Activated T-cell treated with anti-CD3 and anti-CD28 coated beads for 4 hours (primary cell): ENCODE measurements around the gene MAEA.
"Not testable (repeated sequence)": the region's sequence is repeated elsewhere in the genome, so short reads cannot be mapped to it uniquely, and the experiment has no call there.

Experiments used
- DNase-seq: peaks from one replicate; pipeline ENCODE4 v3.0.0-alpha.2; 2020

The MAEA gene

DNA sequence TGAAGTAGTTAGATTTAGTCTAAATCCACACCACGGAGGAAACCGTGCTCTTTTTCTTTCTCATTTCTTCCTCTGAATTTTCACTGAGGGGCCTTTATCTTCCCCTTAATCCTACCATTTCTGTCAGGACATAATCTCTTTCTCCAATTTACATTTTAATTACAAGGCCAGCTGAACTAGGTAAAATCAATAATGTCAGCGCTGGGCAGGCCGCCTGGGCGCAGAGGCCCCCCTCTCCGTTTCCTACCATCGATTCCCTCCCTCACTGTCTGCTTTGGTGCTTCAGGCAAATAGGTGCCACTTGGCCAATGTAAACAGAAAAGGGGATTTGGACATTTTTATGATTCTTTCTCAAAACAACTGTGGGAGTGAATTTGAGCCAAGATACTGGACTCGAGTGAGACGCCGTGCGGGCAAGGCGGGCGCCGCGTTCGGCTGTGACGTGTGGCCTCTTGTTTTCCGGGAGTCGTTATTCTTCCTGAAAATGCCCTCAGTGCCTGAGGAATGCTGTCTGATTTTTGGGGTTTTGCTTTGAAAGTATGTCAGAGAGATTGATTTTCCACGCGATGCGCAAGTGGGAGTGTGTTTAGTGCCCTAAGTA lies 79.9 kb downstream of the MAEA start:
- no peak for DNase-seq

DNA sequence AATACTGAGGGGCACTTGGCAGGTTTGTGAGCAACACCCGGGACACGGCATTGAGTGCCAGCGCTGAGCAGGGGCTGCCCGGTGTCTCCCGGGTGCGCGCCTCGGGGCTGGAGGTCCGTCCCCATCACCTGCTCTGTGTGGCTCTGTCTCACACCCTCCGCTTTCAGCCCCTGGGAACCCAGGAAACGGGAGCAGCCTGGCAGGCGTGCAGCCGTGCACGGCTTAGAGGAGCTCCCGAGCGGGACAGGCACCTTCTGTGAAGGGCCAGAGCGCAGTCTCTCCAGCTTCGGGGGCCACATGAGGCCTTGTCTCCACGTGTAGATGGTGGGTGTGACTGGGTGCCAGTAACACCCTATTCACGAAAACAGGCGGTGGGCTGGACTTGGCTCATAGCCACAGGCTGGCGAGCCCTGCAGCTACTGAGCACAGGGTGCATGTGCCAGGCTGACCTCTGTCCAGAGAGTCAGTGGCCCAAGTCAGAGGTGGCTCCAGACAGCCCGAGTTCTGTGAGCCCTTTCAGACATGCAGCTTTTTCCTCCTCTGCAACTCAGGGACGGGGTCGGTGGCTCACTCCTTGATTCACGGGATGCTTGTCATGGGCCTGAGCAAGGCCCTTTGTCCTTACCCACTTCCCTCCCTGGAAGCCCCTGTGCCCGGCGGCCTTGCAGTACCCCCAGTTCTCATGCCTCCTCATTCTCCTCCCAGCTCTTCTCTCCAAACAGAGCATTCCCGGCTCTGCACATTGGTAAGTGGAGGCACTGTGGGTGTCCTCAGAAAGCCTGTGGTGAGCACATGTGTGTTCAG lies 80.8 kb downstream of the MAEA start:
- no peak for DNase-seq

DNA sequence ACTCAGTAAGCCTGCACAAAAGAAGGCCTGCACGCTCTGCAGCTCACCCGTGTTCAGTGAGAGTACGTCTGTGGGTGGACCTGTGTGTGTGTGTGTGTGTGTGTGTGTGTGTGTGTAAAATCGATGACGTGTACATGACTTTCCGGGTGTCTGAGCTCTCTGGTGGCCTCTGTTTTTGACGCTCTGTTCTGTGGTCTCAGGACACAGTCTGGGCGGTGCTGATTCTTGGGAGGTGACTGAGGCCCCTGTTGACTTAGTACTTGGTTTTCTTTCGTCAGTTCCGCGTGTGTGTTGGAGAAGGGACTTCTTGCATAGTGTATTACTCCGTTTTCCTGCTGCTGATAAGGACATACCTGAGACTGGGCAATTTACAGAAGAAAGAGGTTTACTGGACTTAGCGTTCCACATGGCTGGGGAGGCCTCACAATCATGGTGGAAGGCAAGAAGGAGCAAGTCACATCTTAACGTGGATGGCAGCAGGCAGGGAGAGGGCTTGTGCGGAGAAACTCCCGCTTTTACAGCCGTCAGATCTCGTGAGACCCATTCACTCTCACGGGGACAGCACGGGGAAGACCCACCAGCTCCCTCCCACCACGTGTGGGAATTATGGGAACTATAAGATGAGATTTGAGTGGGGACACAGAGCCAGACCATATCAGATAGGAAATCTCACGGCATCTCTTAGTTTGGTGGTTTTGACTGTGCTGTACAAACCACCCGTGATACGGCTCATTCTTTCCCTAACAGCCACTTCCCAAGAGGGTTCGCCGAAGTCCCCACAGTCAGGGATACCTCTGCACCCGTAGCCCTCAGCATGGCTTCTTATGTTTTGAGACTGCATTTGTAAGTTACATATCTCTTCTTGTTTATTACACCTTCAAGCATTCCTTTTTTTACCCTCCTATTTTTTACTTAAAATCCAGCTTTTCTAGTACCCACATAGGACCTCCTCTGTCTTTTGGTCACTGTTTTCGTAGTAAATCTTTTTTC lies 81.8 kb downstream of the MAEA start:
- DNase-seq: no peak

DNA sequence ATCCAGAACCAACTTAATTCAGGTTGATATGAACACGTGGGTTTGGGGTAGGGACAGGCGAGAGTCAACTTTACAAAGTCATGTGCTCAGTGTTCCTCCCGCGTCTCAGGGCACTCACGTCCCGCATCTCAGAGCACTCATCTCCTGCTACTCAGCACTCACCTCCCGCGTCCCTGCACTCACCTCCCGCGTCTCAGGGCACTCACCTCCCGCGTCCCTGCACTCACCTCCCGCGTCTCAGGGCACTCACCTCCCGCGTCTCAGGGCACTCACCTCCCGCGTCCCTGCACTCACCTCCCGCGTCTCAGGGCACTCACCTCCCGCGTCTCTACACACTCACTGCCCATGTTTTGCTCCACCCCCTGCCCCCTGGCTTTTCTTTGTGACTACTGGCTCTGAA lies 82.9 kb downstream of the MAEA start:
- DNase-seq: not testable (repeated sequence)

DNA sequence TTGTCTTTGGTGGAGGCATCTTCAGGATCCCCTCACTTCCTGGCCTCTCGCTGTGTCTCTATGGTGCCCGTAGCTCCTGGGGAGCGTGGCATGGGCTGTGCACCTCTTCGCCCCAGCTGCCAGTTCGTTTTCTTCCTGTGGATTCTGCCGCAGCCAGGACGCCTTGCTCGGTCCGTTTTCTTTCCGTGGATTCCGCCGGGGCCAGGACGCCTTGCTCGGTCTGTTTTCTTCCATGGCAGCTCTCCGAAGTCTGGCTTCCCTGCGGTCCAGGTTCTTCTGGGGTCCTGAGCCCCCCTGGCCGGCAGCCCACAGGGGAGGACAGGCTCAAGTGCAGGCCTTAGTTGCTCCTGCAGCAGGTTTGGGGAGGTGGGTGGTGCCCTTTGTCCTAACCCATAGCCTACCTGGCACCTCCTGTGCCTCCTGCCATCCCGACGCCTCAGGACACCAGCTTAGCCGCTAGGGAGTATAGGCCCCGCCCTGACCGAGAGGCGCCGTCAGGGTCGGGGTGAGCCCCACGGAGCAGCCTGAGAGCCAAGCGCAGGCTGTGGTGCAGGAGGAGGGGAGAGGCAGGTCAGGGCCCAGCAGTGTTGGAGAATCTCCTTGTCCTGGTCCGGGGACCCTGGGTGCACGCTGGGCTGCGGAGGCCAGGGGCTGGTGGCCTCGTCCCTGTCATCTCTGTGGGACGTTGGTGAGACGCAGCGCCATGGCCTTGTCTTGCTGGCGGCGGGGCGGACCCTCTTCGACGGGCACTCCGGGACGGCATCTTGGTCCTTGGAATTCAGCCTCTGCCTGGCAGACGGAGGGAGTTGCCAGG lies 84.4 kb downstream of the MAEA start:
- no peak for DNase-seq

DNA sequence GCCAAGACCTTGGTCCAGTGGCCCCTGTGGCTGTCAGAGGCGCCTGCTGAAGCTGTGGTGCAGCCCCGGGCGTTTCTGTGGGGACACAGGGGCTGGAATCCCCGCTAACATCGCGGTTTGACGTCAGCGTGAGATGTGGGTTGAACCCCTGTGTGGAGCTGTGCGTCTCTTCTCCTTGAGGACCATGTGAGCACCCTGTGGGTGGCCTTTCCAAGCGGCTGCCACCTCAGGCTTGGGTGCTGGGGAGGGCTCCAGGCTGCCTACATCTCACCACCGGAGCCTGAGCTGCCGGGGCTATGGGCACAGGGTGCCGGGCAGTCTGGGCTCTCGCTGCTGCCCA lies 85.0 kb downstream of the MAEA start:
- no peak for DNase-seq

DNA sequence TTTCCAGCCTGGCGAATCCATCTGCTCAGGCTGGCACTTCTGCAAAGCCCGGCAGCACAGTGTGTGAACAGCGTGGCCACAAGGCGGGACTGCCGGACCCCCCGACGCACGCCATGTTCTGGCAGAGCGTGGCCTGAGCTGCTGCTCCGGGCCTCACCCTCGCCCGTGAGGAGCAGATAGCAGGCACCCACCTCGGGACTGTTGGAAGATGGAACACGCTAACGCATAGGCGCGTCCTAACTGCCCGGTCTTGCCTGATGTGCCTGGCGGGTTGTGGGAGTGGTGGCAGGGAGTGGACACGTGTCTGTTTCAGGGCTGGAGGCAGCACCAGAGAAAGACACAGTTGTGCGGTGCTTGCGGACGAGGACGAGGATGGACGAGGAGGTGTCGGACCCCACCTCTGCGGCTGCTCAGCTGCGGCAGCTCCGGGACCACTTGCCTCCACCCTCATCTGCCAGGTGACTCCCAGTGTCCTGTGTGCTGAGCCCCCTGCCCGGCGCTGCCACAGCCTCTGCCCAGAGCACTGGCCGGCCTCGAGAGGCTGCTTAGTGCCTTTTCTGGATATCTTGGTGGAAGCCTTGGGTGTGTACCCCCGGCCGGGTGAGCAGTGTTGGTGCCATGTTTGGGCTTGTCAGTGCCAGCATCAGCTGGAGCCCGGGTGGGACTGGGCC lies 85.5 kb downstream of the MAEA start:
- no peak for DNase-seq

DNA sequence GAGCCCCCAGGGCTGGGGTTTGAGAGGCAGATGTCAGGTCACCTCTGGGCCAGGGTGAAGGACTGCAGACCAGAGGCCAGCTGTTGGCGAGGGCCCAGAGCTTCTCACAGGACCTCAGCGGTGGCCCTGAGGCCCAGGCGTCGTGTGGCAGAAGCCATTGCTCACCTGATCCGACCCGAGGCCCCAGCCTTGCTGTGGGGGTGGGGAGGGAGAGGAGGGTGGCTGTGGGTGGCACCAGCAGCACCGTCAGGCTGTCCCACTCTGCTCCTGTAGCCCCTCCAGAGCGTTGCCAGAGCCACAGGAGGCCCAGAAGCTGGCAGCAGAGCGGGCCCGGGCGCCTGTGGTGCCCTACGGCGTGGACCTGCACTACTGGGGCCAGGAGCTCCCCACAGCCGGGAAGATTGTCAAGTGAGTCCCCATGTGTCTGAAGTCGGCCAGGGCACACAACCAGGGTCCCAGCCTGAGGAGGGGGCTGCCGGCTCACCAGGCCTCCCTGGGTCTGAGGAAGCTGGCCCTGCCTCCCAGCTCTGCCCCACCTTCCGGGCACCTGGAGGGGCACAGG lies 86.2 kb downstream of the MAEA start:
- DNase-seq: no peak

DNA sequence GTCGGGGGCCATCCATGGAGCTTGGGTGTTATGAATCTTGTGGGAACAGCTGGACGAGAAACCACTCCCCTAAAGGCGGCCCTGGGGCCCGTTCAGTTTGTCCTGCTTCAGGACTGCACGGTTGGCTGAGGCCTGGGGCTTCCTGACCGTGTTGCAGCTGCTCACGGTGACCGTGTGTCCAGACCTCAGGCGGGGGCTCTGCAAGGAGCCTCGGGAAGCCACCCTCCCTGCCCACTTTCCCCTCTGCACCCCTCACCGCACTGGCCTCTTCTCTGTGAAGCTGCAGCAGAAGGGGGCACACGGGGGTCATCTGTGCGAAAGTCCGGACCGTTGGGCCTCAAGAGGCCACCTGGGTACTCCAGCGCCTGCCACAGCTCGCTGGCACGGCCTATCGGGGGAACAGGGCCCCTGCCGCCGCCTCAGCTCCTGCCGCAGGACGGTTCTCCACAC lies 86.7 kb downstream of the MAEA start:
- DNase-seq: no peak

DNA sequence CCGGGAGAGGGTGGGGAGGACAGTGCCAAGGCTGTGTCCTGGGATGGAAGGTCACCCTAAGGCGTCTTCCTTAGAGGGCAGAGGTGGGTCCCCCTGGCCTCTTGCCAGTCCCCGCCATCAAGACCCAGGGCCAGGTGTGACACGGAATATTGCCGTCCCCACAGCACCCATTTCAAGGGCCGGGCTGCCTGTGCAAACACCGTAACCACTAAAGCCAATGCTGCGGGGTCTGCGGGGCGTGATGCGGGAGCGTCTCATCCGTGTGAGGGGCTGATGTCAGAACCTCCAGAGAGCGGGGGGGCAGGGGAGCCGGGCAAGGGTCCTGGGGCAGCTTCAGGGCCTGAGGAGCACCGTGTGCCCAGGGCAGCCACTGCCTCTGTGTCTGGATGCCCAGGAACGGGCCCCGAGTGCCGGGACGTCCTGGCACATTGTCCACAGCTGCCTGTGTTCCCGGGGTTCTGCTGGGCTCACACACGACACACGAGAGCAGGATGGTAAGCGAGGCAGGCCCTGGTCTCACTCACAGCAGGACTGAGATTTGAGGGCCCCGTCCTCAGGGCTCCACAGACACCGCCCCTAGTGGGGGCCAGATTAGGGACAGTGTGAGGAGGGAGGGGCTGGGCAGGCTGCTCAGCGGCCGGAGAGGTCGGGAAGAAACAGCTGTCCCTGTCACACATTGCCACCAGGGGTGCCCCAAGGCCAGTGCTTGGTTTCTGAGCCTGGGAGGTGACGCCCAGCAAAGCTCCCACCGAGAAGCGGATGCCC lies 87.3 kb downstream of the MAEA start:
- no peak for DNase-seq

DNA sequence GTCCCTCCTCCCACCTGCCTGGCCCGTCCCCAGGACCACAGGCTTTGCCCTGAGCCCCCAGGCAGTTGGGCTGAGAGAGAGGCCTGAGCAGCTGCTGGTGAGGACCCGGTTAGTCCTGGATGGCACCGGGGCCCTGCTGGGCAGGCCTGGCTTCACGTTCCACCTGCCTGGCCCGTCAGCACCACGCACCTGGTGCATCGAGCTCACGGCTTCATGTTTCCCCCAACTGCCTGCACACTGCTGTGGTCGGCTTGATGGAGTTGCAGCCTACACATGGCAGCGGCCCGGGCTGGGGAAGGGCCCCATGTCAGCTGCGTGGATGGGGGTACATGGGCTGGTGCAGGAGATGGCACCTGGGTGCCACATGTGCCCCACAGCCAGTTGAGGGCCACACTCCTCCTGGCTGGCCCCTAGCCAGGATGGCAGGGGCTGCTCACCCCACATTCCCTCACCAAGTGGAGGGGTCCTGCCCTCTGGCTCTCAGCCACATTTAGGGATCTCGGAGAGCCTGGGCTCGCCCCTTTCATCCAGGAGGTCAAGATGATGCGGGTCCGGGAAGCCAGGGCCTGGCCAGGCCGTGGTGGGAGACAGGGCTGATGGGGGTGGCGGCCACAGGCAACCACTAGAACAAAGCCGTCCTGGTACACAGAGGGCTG lies 88.0 kb downstream of the MAEA start:
- DNase-seq: no peak

DNA sequence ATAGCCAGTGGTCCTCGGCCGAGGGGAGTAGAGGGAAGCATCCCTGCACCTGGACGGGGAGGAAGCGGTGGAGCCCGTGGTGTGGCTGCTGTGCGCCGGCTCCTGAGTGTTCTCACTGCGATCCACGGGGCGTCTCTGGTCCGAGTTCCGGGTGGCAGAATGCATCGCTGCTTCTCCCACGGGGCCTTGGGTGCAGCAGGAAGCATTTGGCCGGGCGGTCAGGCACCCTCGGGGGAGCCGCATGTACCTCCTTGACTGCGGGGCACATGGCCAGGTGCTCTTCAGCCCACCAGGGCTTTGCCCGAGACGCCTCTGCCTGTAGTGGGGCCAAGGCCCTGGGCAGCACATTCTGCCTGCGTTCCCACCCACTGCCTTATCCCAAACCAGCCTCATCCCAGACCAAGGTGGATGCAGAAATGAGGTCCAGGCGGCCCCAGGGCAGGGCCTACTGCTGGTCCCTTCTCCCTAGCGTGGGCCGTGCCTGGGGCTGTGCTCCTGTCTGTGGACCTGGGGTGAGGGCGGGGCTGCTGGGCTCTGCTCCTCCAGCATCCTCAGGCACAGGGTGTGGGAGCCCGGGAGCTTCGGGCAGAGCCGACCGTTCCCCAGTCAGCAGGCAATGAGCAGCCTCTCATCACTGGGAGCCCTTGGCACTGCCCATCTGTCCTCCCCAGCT lies 89.0 kb downstream of the MAEA start:
- DNase-seq: no peak

DNA sequence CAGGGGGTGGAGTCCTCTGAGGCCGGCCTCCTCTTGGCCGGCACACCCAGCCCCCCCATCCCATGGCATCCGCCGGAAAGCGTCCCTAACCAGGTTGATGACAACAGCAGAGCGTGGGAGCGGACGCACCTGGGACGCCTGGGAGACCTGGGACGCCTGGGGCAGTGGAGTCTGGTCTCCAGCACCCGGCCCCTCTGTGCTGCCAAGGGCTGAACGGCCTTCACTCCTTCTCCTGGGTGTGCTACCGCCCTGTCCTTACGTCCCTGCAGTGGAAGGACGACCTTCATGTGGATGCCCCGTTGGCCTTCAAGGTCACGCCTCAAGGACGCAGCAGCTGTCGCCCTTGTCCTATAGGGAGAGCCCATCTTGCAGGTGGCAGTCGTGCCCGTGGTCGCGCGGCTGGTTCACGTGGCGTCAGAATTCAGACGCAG lies 89.7 kb downstream of the MAEA start:
- no peak for DNase-seq

DNA sequence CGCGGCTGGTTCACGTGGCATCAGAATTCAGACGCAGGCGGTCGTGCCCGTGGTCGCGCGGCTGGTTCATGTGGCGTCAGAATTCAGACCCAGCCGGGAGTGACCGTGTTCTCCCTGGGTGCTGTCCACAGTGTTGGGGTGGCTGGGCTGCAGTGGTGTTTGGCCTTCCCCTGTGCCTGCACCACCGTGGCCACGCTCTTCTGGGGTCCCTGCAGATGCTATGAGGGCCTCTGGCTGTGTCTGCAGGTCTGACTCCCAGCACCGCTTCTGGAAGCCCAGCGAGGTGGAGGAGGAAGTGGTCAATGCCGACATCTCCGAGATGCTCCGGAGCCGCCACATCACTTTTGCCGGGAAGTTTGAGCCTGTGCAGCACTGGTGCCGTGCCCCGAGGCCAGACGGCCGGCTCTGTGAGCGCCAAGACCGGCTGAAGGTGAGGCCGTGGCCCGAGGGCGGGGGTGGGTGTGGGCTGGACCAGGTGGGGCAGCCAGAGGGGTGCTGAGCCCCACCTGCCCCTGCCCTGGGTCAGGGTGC lies 90.2 kb downstream of the MAEA start:
- DNase-seq: no peak

DNA sequence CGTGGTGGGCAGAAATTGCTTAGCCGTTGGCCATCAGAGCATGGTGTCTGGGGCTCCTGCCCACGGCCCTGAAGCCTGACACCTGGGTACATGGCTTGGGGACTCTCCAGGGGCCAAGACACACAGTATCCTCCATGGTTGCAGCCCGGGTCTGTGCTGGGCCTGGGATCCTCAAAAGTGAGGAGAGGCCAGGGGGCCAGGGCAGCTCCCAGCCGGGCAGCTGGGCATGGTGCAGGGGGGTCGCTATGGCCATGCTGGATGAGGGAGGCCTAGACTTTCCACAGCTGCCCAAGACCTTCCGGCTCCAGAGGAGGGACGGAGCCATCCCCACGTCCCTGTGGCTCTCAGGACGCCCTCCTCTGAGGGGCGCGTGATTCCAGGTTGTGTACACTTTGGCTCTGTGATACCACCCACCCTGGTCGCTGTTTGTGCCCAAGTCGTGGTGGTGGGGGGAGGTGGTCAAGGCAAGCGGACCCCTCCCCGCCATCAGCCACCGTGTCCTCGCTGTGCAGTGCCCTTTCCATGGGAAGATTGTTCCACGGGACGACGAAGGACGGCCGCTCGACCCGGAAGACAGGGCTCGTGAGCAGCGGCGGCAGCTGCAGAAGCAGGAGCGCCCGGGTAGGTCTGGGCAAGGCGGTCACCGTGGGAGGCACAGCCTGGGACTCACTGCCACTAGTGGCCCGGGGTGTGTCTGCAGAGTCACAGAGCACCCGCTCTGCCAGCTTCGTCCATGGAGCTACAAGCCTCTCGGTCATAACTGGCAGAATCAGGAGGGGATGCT lies 90.9 kb downstream of the MAEA start:
- DNase-seq: no peak

DNA sequence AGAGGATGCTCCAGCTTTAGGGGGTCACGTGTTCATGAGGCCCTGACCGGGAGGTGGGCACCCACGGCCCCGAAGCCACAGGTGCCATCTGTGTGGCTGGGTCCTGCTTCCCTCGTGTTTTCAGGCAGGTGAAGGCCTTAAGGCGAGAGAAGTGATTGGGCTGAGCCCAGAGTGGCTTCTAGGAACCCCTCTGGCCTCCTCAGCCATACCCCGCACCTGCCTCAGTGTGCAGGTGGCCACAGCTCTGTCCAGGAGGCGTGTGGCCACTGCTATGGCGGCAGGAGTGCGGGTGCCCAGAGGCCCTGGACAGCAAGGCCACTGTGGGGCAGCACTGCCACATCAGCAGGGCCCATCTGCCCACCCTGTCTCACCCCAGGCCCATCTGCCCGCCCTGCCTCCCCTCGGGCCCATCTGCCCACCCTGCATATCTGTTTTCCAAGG lies 91.5 kb downstream of the MAEA start:
- no peak for DNase-seq

DNA sequence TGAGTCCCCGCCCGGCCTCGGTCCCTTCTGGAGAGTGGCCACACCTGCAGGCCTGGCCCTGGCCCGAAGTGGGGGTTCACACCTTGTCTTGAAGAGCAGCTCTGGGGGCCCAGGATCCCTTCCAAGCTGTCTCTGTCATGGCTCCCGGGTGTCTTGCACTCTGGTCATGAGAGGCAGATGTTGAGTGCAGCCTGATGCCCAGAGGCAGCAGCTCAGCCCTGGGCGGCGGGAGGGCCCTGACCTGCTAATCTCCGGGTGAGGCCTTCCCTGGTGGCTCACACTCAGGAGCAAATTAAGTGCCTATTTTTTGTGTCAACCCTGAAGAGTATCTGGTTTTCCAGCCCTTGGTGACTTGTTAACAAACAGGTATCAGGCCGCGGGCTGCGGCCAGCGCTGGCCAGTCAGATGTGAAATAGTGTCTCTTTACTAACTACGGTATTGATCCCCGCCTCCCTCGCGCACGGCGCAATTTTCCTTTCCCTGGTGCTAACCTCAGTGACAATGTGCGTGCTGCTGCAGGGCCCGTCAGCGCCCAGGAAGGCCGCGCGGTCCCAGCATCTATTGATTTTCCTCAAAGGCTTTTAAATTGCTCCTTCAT lies 92.4 kb downstream of the MAEA start:
- DNase-seq: no peak
